Ovary (tissue), 3 donors: Measurements from ENCODE around the gene SAE1.

Source experiments
- EP300 ChIP-seq: sonication (generic); formaldehyde crosslinking; IDR thresholded peaks from one replicate; pipeline ENCODE4 v1.6.1; 2017; ENCODE audit warnings: antibody characterized with exemption
- POLR2A ChIP-seq: fragments of 450-650 bp; IDR thresholded peaks from one replicate; pipeline ENCODE4 v1.6.1; 2017; ENCODE audit warnings: antibody characterized with exemption, mild to moderate bottlenecking, moderate library complexity
- TF ChIP-seq, protein P1 (sequence below), 3 donors: fragments of 450-650 bp in 2 of 3; fragments of 200-600 bp in 1 of 3; IDR thresholded peaks; one replicate each; pipeline versions ENCODE4 v1.5.1 to v1.8.0; 2016 to 2022; ENCODE audit warnings: antibody characterized with exemption in 3 of 3, mild to moderate bottlenecking in 1 of 3
- donor health status: DM: no; HTN: no; CAD: no.

DNA sequence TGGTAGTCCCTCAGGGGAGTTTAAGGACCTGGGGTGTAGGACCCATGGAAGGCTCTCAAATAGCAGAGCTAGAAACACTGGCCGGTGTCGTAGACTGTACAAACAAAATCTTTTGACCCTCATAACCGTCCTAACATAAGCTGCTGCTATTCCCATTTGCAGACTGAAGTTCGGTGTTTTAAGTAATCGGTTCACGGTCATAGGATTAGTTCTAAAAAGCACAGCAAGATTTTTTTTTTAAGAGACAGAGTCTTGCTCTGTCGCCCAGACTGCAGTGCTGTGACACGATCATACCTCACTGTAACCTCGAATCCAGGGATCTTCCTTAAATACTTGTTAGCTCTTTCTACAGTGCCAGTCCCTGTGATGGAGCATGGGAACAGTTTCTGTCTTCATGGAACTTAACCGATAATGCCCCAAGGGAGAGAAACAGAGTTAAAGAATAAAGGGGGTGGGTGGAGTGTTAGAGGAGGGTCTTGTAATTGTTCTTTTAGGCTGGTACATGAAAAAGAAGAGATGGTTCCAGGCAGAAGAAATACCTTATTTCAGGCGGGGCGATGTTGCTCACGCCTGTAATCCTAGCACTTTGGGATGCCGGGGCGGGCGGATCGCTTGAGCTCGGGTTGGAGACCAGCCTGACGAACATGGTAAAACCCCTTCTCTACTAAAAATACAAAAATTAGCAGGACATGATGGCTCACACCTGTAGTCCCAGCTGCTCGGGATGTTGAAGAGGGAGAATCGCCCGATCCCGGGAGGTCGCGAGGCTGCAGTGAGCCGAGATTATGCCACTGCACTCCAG is 16.6 kb upstream of the SAE1 start:
- TF ChIP-seq, protein P1, sequence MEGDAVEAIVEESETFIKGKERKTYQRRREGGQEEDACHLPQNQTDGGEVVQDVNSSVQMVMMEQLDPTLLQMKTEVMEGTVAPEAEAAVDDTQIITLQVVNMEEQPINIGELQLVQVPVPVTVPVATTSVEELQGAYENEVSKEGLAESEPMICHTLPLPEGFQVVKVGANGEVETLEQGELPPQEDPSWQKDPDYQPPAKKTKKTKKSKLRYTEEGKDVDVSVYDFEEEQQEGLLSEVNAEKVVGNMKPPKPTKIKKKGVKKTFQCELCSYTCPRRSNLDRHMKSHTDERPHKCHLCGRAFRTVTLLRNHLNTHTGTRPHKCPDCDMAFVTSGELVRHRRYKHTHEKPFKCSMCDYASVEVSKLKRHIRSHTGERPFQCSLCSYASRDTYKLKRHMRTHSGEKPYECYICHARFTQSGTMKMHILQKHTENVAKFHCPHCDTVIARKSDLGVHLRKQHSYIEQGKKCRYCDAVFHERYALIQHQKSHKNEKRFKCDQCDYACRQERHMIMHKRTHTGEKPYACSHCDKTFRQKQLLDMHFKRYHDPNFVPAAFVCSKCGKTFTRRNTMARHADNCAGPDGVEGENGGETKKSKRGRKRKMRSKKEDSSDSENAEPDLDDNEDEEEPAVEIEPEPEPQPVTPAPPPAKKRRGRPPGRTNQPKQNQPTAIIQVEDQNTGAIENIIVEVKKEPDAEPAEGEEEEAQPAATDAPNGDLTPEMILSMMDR (IDR thresholded peaks at IDR 0.05): peak in 1 of 3 donors; percentile 8
- TF ChIP-seq EP300: no peak
- no peak for TF ChIP-seq POLR2A
